Epithelial cell of proximal tubule (primary cell): Measurements from ENCODE around the gene TEKT4. TPM values are rescaled to one million over a fixed set of nuclear protein-coding genes. Genes with fewer than 3 reads are reported as not detected.
A peak's percentile ranks its signal among the peaks of the same experiment; 100 is the strongest.

Source experiments
- DNase-seq: peaks from one replicate; pipeline ENCODE4 v3.0.0-alpha.2; 2011; ENCODE audit warnings: low read depth
- H3K4me3 ChIP-seq: 2 replicates; pipeline ENCODE4 v1.5.1; 2011; ENCODE audit warnings: low read depth, mild to moderate bottlenecking, low read length
- total RNA-seq: library from RNA; depleted of rRNA; stranded (reverse); fragments of >200 nt; gene quantifications from 2 replicates; pipeline ENCODE4 v1.2.3, GENCODE V29; 2015
- TF ChIP-seq, protein P1 (sequence below): conservative IDR thresholded peaks from 2 replicates; pipeline ENCODE4 v1.5.1; 2012; ENCODE audit warnings: low read depth, mild to moderate bottlenecking, low read length

The TEKT4 gene
- total RNA-seq, 1 donor from 2014 or later = not detected

GRCh38 chr2:94869552-94870439, 1.4 kb upstream of the TEKT4 start:
- DNase-seq = no peak
- TF ChIP-seq, protein P1, sequence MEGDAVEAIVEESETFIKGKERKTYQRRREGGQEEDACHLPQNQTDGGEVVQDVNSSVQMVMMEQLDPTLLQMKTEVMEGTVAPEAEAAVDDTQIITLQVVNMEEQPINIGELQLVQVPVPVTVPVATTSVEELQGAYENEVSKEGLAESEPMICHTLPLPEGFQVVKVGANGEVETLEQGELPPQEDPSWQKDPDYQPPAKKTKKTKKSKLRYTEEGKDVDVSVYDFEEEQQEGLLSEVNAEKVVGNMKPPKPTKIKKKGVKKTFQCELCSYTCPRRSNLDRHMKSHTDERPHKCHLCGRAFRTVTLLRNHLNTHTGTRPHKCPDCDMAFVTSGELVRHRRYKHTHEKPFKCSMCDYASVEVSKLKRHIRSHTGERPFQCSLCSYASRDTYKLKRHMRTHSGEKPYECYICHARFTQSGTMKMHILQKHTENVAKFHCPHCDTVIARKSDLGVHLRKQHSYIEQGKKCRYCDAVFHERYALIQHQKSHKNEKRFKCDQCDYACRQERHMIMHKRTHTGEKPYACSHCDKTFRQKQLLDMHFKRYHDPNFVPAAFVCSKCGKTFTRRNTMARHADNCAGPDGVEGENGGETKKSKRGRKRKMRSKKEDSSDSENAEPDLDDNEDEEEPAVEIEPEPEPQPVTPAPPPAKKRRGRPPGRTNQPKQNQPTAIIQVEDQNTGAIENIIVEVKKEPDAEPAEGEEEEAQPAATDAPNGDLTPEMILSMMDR = no peak
- H3K4me3 ChIP-seq = no peak overlapping the region

- TF ChIP-seq, protein P1 = peak; percentile 59
- DNase-seq = no peak
- H3K4me3 ChIP-seq = peak overlapping the region; percentile 47
Observed at GRCh38 chr2:94870440-94871225, 597 bp upstream of the TEKT4 start.

- DNase-seq = no peak
- H3K4me3 ChIP-seq = no peak overlapping the region
- TF ChIP-seq, protein P1 = no peak
Observed at GRCh38 chr2:94872088-94872618, 923 bp downstream of the TEKT4 start.

DNA sequence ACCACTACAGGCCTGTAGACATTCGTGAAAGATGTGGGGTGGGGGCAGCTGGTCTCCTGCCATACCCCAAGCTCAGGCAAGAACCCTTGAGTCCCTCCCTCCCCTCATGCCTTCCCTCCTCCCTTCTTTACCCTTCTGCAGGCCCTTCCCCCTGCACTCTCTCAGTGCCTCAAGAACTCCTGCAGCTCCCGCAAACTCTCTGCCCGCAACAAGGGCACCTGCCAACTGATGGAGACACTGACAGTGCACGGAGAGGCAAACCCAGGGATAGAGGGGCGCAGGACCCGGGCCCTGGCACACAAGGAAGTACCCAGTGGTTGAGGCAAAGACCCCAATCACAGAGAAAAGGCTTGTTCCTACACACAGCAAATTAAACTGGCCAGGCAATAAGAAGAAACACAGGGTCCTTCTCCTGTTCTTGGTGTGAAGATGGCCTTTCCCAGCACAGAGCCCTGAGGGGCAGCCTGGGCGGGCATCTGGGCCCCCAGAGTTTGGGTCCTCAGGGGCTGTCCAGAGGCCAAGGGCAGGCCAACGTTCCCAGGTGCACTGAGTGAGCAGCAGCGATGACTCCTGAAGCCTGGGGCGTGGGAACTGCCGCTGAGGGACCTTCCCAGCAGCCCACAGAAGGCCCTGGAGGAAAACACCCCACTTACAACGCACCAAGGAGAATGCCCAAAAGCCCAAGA, 1.6 kb downstream of the TEKT4 start:
- no peak for DNase-seq
- TF ChIP-seq, protein P1 = no peak
- H3K4me3 ChIP-seq = no peak overlapping the region

- no peak for DNase-seq
- TF ChIP-seq, protein P1 = no peak
- no peak overlapping the region for H3K4me3 ChIP-seq
Observed at GRCh38 chr2:94873362-94874276, 2.4 kb downstream of the TEKT4 start.
